Activated CD4-positive, CD25-positive, alpha-beta regulatory T cell treated with anti-CD3 and anti-CD28 coated beads, Interleukin-2, amount 50 U/mL, for 72 hours (primary cell): ENCODE results near the gene AMZ1.

ENCODE experiments used
- DNase-seq: peaks from one replicate; pipeline ENCODE4 v3.0.0; 2021

The AMZ1 gene

GRCh38 chr7:2757361-2757903 lies 69.4 kb downstream of the AMZ1 start:
- no peak for DNase-seq

- DNase-seq: peak; percentile 62
Measured at GRCh38 chr7:2757904-2758672, 70.1 kb downstream of the AMZ1 start.

DNA sequence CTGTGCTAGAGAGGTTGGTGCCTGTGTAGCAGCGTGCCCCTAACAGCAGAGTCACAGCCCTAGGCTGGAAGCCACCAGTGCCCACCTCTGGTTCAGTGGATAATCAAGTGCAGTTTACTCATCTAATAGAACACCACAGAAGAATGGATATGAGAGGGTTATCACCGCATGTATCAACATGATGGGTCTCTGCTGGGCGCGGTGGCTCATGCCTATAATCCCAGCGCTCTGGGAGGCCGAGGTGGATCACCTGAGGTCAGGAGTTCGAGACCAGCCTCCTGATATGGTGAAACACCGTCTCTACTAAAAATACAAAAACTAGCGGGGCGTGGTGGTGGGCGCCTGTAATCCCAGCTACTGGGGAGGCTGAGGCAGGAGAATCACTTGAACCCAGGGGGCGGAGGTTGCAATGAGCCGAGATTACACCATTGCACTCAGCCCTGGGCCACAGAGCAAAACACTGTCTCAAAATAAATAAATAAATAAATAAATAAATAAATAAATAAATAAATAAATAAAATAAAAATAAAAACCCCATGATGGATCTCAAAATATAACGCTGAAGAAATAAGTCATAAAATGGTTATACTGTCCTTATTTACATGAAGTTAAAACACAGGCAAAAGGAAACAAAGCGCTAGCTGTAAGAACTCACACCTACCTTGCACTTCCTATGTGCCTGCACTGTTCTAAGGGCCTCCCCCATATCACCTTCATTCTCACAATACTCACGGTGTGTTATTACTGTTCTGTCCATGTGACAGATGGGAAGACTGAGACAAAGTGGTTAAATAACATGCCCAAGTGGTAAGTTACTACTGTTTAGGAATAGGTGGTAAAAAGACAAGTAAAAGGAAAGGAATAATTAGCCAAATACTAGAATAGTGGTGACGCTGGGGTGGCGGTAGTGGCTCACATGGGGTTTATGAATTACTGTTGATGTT lies 70.9 kb downstream of the AMZ1 start:
- DNase-seq: no peak

GRCh38 chr7:2759736-2760097 lies 71.7 kb downstream of the AMZ1 start:
- no peak for DNase-seq

DNA sequence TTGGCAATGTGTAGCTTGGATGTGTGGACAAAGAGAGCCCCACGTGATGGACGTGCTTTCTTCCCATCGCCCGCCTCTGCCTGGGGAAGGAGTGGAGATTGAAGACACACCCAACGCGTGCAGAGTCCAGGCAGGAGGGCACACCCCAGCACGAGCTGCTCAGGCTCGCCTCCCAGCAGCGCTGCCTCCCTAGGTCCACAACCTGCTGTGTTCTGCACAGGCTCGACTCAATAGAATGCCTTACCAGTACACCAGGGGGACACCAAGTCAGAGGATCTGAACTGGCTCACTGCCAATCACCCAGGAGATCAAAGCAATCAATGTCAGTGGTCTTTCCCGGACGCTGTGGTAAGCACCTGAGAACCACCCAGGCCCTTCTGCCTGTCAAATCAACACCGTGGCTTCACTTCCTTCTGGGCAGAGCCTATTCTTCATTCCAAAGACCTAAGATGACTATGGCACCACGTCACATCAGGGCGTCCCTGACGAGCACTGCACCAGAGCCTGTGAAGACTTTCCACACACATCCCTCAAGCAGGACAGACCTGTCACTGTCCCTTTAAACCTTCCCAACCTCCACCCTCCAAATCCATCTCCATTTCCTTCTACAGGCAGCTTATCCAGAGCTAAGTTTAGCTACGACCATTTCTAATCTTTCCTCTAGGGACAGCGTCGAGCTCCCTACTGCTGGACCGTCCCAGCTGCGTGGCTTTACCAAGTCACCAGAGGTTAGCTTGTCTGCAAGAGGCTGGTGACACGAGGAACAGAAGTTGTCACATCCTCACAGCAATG lies 72.3 kb downstream of the AMZ1 start:
- DNase-seq: no peak

DNA sequence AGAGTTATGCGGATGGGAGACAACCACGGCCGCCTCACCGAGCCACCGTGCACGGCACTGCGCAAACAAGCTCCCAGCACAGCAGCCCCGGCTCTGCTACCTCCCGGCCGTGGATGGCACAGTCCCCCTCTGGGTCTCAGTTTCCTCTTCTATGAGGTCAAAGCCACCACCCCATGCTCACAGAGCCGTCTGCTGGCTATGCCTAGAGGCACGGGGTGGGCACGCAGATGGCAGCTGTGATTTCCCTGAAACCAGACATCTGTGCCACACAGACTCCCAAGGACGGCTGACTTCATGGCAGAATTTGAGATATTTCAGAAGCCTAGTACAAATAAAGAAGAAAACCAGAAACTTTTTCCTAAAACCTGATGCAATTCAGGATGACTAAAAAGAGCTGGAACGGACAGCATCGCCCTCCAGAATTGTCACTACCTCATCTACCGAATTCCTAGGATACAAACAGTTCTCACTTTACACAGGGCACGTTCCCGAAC lies 73.2 kb downstream of the AMZ1 start:
- no peak for DNase-seq

- DNase-seq: no peak
Measured at GRCh38 chr7:2761801-2762497, 73.9 kb downstream of the AMZ1 start.

DNA sequence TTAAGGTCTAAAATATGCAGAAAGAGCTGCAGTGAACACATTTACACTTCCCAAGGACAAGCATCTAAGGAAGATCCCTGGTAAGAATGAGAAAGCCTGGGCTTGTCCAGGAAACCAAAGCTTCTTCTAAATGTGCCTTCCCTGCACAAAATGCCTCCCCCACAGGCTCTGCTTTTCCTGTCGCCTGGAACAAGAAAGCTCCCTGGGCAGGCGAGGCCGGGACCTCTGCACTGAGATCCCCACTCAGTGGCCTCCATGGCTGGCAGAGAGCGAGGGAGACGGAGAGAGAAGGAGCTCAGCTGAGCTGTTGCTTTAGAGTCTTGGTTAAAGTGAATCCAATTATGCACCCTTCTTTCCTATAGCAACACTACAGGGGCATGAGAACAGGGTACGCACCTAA lies 75.6 kb downstream of the AMZ1 start:
- no peak for DNase-seq

DNA sequence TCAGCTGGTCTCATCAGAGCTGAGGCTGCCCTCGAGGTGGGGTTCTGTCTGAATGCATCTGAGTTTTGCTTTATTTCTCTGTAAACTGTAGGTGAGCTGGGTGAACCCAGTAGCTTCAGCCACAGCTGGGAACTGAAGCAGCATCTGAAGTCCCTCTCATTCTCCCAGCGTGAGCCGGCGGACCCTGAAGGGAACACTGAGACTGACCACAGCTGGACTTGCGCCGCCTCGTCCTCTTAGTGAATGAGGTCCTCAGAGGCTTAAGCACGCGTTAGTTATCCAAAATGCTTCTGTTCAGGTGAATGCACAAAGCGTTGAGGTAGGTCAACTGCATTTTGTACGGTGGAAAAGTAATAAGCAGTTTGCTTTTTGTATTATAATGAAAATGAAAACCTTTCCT lies 76.6 kb downstream of the AMZ1 start:
- no peak for DNase-seq
